Glutamatergic neuron (in vitro differentiated cells): ENCODE results near the gene SIL1. TPM values are rescaled to one million over a fixed set of nuclear protein-coding genes. Genes with fewer than 3 reads are reported as not detected.

Experiments
- DNase-seq: peaks from one replicate; pipeline ENCODE4 v3.0.0; 2022
- H3K27ac Mint-ChIP-seq: one replicate; pipeline ENCODE4 v1.8.0; 2020; ENCODE audit warnings: mild to moderate bottlenecking, mixed read lengths, inconsistent platforms; ENCODE audit not compliant: unreplicated experiment
- H3K27me3 Mint-ChIP-seq: one replicate; pipeline ENCODE4 v1.8.0; 2020; ENCODE audit warnings: mild to moderate bottlenecking, moderate library complexity, mixed read lengths, inconsistent platforms; ENCODE audit not compliant: unreplicated experiment
- H3K36me3 Mint-ChIP-seq: one replicate; pipeline ENCODE4 v1.8.0; 2020; ENCODE audit warnings: mild to moderate bottlenecking, mixed read lengths, inconsistent platforms; ENCODE audit not compliant: unreplicated experiment
- H3K4me1 Mint-ChIP-seq: one replicate; pipeline ENCODE4 v1.8.0; 2020; ENCODE audit warnings: mild to moderate bottlenecking, low read depth, mixed read lengths, inconsistent platforms; ENCODE audit not compliant: unreplicated experiment
- H3K4me3 Mint-ChIP-seq: one replicate; pipeline ENCODE4 v1.8.0; 2020; ENCODE audit warnings: mild to moderate bottlenecking, mixed read lengths, inconsistent platforms; ENCODE audit not compliant: unreplicated experiment
- H3K9me3 Mint-ChIP-seq: one replicate; pipeline ENCODE4 v1.8.0; 2020; ENCODE audit warnings: mild to moderate bottlenecking, moderate library complexity, mixed read lengths, inconsistent platforms; ENCODE audit not compliant: unreplicated experiment
- CTCF ChIP-seq: fragments of 200-600 bp; sonication (generic); IDR thresholded peaks from one replicate; pipeline ENCODE4 v1.5.0; 2021; ENCODE audit not compliant: partially characterized antibody, unreplicated experiment
- total RNA-seq: library from RNA; stranded (reverse); fragmentation: NEBNext Ultra II Directional; extraction: Animal tissue kit (Norgen Biotek cat#: 25700); gene quantifications from one replicate; pipeline ENCODE4 v1.2.1, GENCODE V29; 2021; ENCODE audit not compliant: unreplicated experiment

The SIL1 gene
- total RNA-seq, 1 donor from 2014 or later: 15.9 TPM

GRCh38 chr5:138898742-138899141, 299.4 kb downstream of the SIL1 start:
- Mint-ChIP-seq H3K36me3 (no peaks in the 10 kb centered on the region), H3K4me3 (no peak overlapping the region), H3K27ac (no peak overlapping the region)

DNA sequence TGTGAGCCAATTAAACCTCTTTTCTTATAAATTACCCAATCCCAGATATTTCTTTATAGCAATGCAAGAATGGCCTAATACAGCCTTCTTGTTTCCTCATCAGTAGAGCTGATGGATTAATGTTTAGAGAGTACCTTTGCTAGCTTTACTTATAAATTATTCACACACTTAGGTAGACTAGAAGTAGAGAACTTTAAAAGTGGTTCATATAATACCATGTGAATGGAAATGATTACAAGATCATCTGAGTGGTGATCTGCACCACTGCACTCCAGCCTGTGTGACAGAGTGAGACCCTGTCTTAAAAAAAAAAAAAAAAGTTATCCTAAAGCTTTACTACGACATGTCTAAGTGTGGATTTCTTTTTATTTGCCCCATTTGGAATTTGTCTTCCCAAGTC, 299.9 kb downstream of the SIL1 start:
- no peak for DNase-seq
- no peak for TF ChIP-seq CTCF
- Mint-ChIP-seq H3K27me3 (peaks cover 3% of the 10 kb centered on the region), H3K4me3 (no peak overlapping the region), H3K36me3 (no peaks in the 10 kb centered on the region), H3K4me1 (peaks cover 11% of the 10 kb centered on the region), H3K27ac (no peak overlapping the region), H3K9me3 (peaks cover 7% of the 10 kb centered on the region)

More at GRCh38 chr5:138898742-138899141, 299.4 kb downstream of the SIL1 start:
- no peak for TF ChIP-seq CTCF
- H3K27me3 Mint-ChIP-seq: peaks cover 3% of the 10 kb centered on the region
- peaks cover 11% of the 10 kb centered on the region for H3K4me1 Mint-ChIP-seq
- peaks cover 7% of the 10 kb centered on the region for H3K9me3 Mint-ChIP-seq
- no peak for DNase-seq

Other genes with a start within 250 kb of the SIL1 start
- gene MATR3, start 95.4 kb upstream of the SIL1 start, total RNA-seq: 372 TPM
- 128 TPM for gene PAIP2, start 143.5 kb upstream of the SIL1 start, total RNA-seq
- gene SLC23A1, start 184.9 kb upstream of the SIL1 start, total RNA-seq: not detected
- gene MZB1, start 191.5 kb upstream of the SIL1 start, total RNA-seq: not detected
- gene PROB1, start 196.7 kb upstream of the SIL1 start, total RNA-seq: 1.3 TPM
- gene SPATA24, start 205.7 kb upstream of the SIL1 start, total RNA-seq: 6.2 TPM
- 55.9 TPM for gene DNAJC18, start 241.2 kb upstream of the SIL1 start, total RNA-seq